ENCODE results near the gene ABTB1. TPM values are rescaled to one million over a fixed set of nuclear protein-coding genes. Genes with fewer than 3 reads are reported as not detected.
"Not testable (repeated sequence)": the region's sequence is repeated elsewhere in the genome, so short reads cannot be mapped to it uniquely, and the experiment has no call there.

ABTB1 gene
- total and polyA plus RNA-seq, 2 donors (not counting 1 experiment from before 2014, with no cell fraction given): 11.8 to 15.5 TPM

DNA sequence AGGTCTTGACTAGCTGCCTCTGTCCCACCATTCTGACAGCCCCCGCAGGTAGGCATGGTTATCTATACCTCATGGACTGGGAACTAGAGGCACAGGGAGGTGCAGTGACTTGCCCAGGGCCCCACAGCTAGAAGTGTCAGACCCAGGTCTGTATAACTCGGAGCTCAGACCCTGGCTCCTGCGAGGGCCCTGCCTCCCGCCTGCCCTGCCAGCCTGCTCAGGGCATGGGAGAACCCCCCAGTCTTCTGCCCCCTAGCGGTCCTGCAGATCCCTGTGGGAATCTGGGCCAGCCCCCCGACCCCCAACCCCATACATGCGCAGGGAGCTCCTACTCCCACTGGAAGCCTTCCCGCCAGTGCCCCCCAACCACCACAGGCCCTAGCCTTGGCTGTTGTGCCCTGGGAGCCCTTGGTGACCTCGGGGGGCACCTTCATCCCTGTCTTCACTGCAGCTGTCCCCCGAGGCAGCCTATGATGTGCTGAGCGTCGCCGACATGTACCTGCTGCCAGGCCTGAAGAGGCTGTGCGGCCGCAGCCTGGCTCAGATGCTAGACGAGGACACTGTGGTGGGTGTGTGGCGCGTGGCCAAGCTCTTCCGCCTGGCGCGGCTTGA lies 6.9 kb downstream of the ABTB1 start:
- H3K36me3 ChIP-seq (ENCODE audit: control insufficient read depth, insufficient read depth, low read length): peaks cover 2% of the 10 kb centered on the region

DNA sequence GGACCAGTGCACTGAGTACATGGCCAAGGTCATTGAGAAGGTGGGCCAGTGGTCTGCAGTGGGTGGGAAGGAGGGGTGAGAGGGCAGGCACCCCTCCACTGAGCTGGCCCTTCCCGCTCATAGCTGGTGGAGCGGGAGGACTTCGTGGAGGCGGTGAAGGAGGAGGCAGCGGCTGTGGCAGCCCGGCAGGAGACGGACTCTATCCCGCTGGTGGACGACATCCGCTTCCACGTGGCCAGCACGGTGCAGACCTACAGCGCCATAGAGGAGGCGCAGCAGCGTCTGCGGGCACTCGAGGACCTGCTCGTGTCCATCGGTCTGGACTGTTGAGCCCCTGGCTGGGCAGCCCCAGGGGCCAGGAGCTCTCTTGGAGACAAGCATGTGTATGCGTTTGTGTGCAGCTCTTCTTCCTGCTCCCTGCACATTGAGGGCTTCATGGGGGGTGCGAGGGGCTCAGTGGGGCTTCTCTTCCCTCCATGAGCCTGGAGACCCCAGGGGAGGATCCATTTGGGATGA lies 7.5 kb downstream of the ABTB1 start:
- Histone ChIP-seq H3K79me2 (ENCODE audit: control insufficient read depth, insufficient read depth, low read length) (no peaks in the 10 kb centered on the region), H3K4me1 (ENCODE audit: control insufficient read depth, extremely low read depth, insufficient read depth, low read length) (no peaks in the 10 kb centered on the region), H3K36me3 (ENCODE audit: control insufficient read depth, insufficient read depth, low read length) (peaks cover 2% of the 10 kb centered on the region), H3K9me3 (ENCODE audit: control insufficient read depth, insufficient read depth, low read depth, low read length) (no peaks in the 10 kb centered on the region), H3K27ac (ENCODE audit: insufficient read depth, low read length) (no peak overlapping the region), H4K20me1 (ENCODE audit: control insufficient read depth, extremely low read depth, insufficient read depth, low read length) (no peaks in the 10 kb centered on the region), H3K9ac (ENCODE audit: insufficient read depth, low read length) (no peak overlapping the region), H2AFZ (ENCODE audit: low read length) (no peak overlapping the region), H3K27me3 (ENCODE audit: control insufficient read depth, insufficient read depth, low read length) (no peaks in the 10 kb centered on the region), H3K4me3 (replicated peaks in 1 of 4; ENCODE audit: control extremely low read depth in 1 of 4, insufficient read depth in 1 of 4, low read depth in 3 of 4, low read length in 4 of 4) (no peak overlapping the region), H3K4me2 (ENCODE audit: extremely low read depth, insufficient read depth, low read length) (no peak overlapping the region)
- TF ChIP-seq, protein P1, sequence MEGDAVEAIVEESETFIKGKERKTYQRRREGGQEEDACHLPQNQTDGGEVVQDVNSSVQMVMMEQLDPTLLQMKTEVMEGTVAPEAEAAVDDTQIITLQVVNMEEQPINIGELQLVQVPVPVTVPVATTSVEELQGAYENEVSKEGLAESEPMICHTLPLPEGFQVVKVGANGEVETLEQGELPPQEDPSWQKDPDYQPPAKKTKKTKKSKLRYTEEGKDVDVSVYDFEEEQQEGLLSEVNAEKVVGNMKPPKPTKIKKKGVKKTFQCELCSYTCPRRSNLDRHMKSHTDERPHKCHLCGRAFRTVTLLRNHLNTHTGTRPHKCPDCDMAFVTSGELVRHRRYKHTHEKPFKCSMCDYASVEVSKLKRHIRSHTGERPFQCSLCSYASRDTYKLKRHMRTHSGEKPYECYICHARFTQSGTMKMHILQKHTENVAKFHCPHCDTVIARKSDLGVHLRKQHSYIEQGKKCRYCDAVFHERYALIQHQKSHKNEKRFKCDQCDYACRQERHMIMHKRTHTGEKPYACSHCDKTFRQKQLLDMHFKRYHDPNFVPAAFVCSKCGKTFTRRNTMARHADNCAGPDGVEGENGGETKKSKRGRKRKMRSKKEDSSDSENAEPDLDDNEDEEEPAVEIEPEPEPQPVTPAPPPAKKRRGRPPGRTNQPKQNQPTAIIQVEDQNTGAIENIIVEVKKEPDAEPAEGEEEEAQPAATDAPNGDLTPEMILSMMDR (conservative IDR thresholded peaks at IDR 0.05 in 1 of 2, IDR thresholded peaks at IDR 0.05 in 1 of 2; ENCODE audit: low read depth in 1 of 2, low read length in 2 of 2): no peak
- TF ChIP-seq EZH2 (IDR thresholded peaks at IDR 0.05; ENCODE audit: low read length, missing control alignments): no peak
- DNase-seq (ENCODE audit: low read depth in 2 of 2): no peak

More for the DNA sequence above, 6.9 kb downstream of the ABTB1 start:
- Histone ChIP-seq H4K20me1 (ENCODE audit: control insufficient read depth, extremely low read depth, insufficient read depth, low read length) (no peaks in the 10 kb centered on the region), H3K4me1 (ENCODE audit: control insufficient read depth, extremely low read depth, insufficient read depth, low read length) (no peaks in the 10 kb centered on the region), H3K9ac (ENCODE audit: insufficient read depth, low read length) (no peak overlapping the region), H3K27me3 (ENCODE audit: control insufficient read depth, insufficient read depth, low read length) (no peaks in the 10 kb centered on the region), H3K27ac (ENCODE audit: insufficient read depth, low read length) (no peak overlapping the region), H3K4me3 (replicated peaks in 1 of 4; ENCODE audit: control extremely low read depth in 1 of 4, insufficient read depth in 1 of 4, low read depth in 3 of 4, low read length in 4 of 4) (no peak overlapping the region), H2AFZ (ENCODE audit: low read length) (no peak overlapping the region), H3K4me2 (ENCODE audit: extremely low read depth, insufficient read depth, low read length) (no peak overlapping the region), H3K9me3 (ENCODE audit: control insufficient read depth, insufficient read depth, low read depth, low read length) (no peaks in the 10 kb centered on the region), H3K79me2 (ENCODE audit: control insufficient read depth, insufficient read depth, low read length) (no peaks in the 10 kb centered on the region)
- DNase-seq (ENCODE audit: low read depth in 2 of 2): no peak
- TF ChIP-seq, protein P1 (conservative IDR thresholded peaks at IDR 0.05 in 1 of 2, IDR thresholded peaks at IDR 0.05 in 1 of 2; ENCODE audit: low read depth in 1 of 2, low read length in 2 of 2): peak in 1 of 2 donors; percentile 27
- TF ChIP-seq EZH2 (IDR thresholded peaks at IDR 0.05; ENCODE audit: low read length, missing control alignments): no peak

DNA sequence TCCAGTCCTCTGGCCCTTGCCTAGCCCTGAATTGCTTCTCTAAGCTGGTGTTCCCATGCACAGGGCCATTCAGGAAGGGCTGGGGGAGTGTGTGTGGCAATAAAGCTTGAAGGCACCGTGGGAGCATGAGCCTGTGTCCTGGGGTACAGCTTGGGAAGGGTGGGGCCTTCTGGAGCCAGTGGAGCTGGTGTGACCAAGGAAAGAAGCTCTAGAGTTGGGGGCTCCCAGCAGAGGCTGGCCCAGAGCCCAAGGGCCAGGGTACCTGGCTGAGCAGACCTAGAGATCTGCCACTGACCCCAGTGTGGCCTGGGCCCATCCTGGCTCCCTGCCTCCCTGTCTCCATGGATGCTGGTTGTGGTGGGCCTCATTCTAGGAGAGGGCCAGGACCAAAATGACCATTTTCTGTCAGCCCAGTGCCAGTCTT lies 8.1 kb downstream of the ABTB1 start:
- Histone ChIP-seq H3K36me3 (ENCODE audit: control insufficient read depth, insufficient read depth, low read length) (peaks cover 2% of the 10 kb centered on the region), H3K9me3 (ENCODE audit: control insufficient read depth, insufficient read depth, low read depth, low read length) (no peaks in the 10 kb centered on the region), H3K4me2 (ENCODE audit: extremely low read depth, insufficient read depth, low read length) (no peak overlapping the region), H3K27ac (ENCODE audit: insufficient read depth, low read length) (no peak overlapping the region), H3K9ac (ENCODE audit: insufficient read depth, low read length) (no peak overlapping the region), H3K27me3 (ENCODE audit: control insufficient read depth, insufficient read depth, low read length) (no peaks in the 10 kb centered on the region), H3K4me1 (ENCODE audit: control insufficient read depth, extremely low read depth, insufficient read depth, low read length) (no peaks in the 10 kb centered on the region), H3K79me2 (ENCODE audit: control insufficient read depth, insufficient read depth, low read length) (no peaks in the 10 kb centered on the region), H2AFZ (ENCODE audit: low read length) (no peak overlapping the region), H4K20me1 (ENCODE audit: control insufficient read depth, extremely low read depth, insufficient read depth, low read length) (no peaks in the 10 kb centered on the region), H3K4me3 (replicated peaks in 1 of 4; ENCODE audit: control extremely low read depth in 1 of 4, insufficient read depth in 1 of 4, low read depth in 3 of 4, low read length in 4 of 4) (no peak overlapping the region)
- TF ChIP-seq, protein P1 (conservative IDR thresholded peaks at IDR 0.05 in 1 of 2, IDR thresholded peaks at IDR 0.05 in 1 of 2; ENCODE audit: low read depth in 1 of 2, low read length in 2 of 2): no peak
- TF ChIP-seq EZH2 (IDR thresholded peaks at IDR 0.05; ENCODE audit: low read length, missing control alignments): no peak
- DNase-seq (ENCODE audit: low read depth in 2 of 2): no peak

DNA sequence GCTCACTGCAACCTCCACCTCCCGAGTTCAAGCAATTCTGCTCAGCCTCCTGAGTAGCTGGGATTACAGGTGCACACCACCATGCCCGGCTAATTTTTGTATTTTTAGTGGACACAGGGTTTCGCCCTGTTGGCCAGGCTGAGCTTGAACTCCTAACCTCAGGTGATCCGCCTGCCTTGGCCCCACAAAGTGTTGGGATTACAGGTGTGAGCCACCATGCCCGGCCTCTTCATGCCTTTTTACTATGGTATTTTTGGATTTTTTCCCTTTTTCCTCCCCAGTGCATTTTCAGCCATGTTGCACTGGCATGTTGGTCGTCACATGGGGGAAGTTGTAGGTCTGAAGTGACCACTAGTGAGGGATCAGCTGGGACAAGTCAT lies 9.4 kb downstream of the ABTB1 start:
- not testable (repeated sequence) for H3K27me3 ChIP-seq (ENCODE audit: control insufficient read depth, insufficient read depth, low read length); H3K9ac ChIP-seq (ENCODE audit: insufficient read depth, low read length); H3K9me3 ChIP-seq (ENCODE audit: control insufficient read depth, insufficient read depth, low read depth, low read length); H2AFZ ChIP-seq (ENCODE audit: low read length); DNase-seq (ENCODE audit: low read depth in 2 of 2); H4K20me1 ChIP-seq (ENCODE audit: control insufficient read depth, extremely low read depth, insufficient read depth, low read length); H3K4me3 ChIP-seq (replicated peaks in 1 of 4; ENCODE audit: control extremely low read depth in 1 of 4, insufficient read depth in 1 of 4, low read depth in 3 of 4, low read length in 4 of 4); H3K4me1 ChIP-seq (ENCODE audit: control insufficient read depth, extremely low read depth, insufficient read depth, low read length); H3K79me2 ChIP-seq (ENCODE audit: control insufficient read depth, insufficient read depth, low read length); H3K27ac ChIP-seq (ENCODE audit: insufficient read depth, low read length); H3K36me3 ChIP-seq (ENCODE audit: control insufficient read depth, insufficient read depth, low read length); H3K4me2 ChIP-seq (ENCODE audit: extremely low read depth, insufficient read depth, low read length)

Measured in fibroblast of lung (primary cell).